GM18909 (cell line): ENCODE measurements around the gene PIM3.

Experiments
- ATAC-seq: cut with Tn5 transposase; IDR thresholded peaks from one replicate; pipeline ENCODE4 v1.9.1; 2021; ENCODE audit warnings: mild to moderate bottlenecking; ENCODE audit not compliant: unreplicated experiment, poor library complexity

Gene PIM3

GRCh38 chr22:49953680-49954344 lies 6.8 kb upstream of the PIM3 start:
- ATAC-seq: no peak

GRCh38 chr22:49954354-49954753 lies 6.2 kb upstream of the PIM3 start:
- no peak for ATAC-seq

- ATAC-seq: no peak
Observed at GRCh38 chr22:49954991-49955580, 5.5 kb upstream of the PIM3 start.

- no peak for ATAC-seq
Observed at GRCh38 chr22:49955581-49956417, 4.8 kb upstream of the PIM3 start.

GRCh38 chr22:49956418-49956770 lies 4.2 kb upstream of the PIM3 start:
- ATAC-seq: no peak

GRCh38 chr22:49956914-49957825 lies 3.4 kb upstream of the PIM3 start:
- no peak for ATAC-seq

GRCh38 chr22:49957826-49958365 lies 2.7 kb upstream of the PIM3 start:
- no peak for ATAC-seq

GRCh38 chr22:49958366-49958921 lies 2.1 kb upstream of the PIM3 start:
- ATAC-seq: no peak

- no peak for ATAC-seq
Observed at GRCh38 chr22:49958931-49959781, 1.4 kb upstream of the PIM3 start.

- ATAC-seq: peak; percentile 13
Observed at GRCh38 chr22:49959782-49960158, 802 bp upstream of the PIM3 start.

GRCh38 chr22:49961005-49961600 lies 531 bp downstream of the PIM3 start:
- no peak for ATAC-seq

- ATAC-seq: no peak
Observed at GRCh38 chr22:49961601-49962011, 1.0 kb downstream of the PIM3 start.

- ATAC-seq: no peak
Observed at GRCh38 chr22:49962012-49962750, 1.6 kb downstream of the PIM3 start.

- ATAC-seq: no peak
Observed at GRCh38 chr22:49962751-49963646, 2.4 kb downstream of the PIM3 start.

- ATAC-seq: no peak
Observed at GRCh38 chr22:49963647-49964026, 3.1 kb downstream of the PIM3 start.

- no peak for ATAC-seq
Observed at GRCh38 chr22:49964136-49965090, 3.8 kb downstream of the PIM3 start.
